HCEC 1CT (cell line): ENCODE measurements around the gene PACSIN2.
"Not testable (repeated sequence)": the region's sequence is repeated elsewhere in the genome, so short reads cannot be mapped to it uniquely, and the experiment has no call there.

Source experiments
- DNase-seq: peaks from one replicate; pipeline ENCODE4 v3.0.0-alpha.2; 2017

Gene PACSIN2

DNA sequence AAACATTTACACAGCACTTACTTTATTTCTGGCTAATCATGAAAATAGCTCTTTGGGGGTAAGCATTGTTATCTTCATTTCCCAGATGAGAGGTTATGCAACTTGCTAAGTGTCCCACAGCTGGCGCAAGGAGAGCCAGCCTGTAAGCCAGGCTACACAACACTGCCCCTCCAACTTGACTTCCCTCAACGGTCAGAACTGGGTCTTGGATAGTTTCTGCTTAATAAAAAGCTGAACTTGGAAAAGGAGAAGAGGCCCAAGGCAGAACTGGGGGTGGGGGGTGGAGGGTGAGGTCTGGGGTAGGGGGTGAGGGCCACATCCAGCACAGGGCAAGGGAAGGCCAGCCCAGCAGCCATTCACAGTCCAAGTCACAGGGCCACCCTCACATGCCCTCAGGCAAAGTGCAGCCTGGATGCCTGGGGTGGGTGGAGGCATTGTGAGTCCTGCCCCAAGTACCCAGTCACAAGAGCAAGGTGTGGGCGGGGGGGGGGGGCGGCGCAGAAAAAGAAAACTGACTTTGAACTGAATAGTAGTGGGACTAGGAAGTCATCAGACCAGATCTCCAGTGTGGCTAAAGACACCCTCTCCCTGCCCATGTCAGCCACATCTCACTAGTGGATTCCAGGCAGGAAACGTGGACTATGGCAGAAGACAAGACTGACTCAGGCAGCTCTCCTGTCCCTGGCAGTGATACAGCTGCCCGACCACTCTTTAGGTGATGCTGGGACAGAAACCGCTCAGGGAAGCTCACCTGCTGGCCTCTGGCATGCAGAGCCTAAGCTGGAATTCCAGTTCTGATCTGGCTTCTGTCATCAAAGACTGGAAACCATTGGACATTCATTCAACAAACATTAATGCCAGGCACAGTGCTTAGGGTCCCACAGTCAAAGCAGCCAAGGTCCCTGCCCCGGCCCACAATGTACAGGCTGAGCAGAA is 52.4 kb downstream of the PACSIN2 start:
- DNase-seq, result no peak

DNA sequence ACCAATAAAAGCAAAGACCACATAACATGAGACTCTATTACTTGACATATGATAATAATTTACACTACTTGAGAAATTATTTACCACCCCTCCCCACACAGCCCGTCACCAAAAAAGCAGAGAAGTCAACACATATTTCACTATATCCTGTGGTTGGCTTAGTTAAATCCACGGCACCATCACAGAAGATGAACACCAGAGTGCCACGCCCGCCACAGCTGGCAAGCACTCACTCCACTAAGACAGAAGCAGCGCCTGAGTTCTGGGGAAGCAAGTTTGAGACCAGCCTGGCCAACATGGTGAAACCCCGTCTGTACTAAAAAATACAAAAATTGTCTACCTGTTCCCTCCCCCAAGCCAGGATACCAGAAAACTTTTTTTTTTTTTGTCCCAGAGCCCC is 53.1 kb downstream of the PACSIN2 start:
- DNase-seq, result no peak

DNA sequence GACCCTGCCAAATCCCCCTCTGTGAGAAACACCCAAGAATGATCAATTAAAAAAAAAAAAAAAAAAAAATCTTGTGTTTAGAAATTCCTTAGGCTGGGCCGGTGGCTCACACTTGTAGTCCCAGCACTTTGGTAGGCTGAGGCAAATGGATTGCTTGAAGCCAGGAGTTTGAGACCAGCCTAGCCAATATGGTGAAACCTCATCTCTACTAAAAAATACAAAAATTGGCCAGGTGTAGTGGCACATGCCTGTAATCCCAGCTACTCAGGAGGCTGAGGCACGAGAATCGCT is 53.6 kb downstream of the PACSIN2 start:
- DNase-seq, result not testable (repeated sequence)

DNA sequence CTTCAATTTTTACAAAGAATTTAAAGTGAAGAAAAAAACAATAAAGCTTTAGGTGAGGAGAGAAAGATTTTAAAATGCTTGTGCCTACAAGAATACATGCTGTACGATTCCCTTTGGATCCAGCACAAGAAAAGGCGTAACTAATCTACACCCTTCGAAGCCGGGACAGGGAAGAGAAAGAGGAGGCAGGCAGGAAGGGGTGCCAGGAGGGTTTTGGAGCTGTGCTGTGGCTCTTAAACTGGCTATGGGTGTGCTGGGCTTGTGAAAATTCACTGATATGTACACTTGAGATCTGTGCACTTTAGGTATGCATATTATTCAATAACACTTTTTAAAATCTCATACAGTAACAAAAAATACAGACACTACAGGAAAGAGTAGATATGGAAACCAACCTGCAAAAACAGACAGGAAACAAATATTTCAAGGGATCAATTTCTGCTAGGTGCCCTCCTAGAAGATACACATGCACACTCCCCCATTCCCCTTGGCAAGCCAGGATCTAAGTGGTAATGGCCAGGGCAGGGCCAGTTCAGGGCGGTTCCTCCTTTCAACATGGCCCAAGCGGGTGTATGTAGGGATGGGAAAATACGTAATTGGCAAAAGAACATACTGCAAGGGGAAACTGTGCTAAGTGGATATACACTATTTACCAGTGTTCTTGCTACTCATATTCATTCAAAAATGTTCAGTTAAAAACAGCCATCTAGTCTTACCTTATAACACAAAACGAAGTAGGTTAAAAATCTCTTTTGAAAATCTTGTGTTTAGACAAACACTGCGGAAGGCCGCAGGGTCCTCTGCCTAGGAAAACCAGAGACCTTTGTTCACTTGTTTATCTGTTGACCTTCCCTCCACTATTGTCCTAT is 54.2 kb downstream of the PACSIN2 start:
- DNase-seq, result no peak

DNA sequence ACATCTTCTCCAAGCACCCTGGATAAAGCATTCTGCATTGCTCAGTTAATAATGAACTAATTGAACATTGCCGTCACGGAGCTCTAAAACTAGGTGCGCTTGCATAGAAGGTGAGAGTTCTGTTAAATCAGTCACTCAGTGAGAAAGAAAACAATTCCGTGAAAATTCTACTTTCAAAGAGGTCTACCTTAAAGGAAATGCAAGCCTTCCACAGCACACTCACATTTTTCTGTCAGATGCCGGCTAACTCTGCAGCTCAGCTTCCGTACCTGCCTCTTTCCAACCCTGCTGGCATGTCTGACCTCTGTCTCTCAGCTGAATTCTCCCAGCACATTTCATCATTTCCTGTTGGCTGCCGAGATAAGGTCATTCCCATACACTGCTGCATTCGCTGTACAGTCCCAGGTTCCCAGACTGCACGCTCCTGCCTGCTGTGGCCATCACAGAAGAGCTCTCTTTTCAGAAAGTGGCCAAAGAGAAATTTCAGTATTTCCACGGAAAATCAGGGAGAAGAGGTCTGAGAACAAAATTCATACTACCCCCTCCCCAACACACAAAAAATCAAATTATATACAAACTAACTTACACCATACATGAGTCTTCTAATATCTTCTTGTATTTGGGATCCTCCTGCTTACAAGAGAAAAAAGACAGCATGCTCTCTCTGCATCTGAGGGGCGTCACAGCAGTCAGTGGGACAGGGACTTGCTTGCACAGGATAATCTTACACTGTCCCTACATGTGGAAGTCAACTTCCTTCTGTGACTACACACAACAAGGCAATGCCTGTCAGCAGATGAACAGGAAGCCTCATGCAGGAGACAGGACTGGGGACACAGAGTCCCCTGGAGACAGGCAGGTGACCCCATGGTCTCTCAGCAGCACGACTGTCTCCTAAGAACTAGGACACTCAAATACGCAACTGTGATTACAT is 55.1 kb downstream of the PACSIN2 start:
- peak; percentile 48 for DNase-seq

DNA sequence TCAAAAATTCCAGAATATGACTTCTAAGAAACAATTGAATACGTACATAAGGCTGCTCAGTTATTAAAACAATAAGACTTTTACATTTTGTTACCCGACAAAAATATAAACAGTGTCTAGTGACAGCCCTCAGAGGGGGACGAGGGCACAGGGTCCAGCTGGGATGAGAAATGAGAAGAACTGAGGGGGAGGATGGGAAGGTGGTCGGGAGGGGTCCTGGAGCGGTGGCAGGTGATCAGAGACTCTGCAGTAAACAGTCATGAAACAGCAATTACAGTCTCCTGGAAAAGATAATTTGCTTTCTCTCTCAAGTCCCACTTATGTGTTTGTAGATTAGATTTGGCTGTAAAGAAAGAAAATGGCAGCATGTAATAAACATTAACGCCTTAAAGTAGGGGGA is 56.0 kb downstream of the PACSIN2 start:
- DNase-seq, result no peak

DNA sequence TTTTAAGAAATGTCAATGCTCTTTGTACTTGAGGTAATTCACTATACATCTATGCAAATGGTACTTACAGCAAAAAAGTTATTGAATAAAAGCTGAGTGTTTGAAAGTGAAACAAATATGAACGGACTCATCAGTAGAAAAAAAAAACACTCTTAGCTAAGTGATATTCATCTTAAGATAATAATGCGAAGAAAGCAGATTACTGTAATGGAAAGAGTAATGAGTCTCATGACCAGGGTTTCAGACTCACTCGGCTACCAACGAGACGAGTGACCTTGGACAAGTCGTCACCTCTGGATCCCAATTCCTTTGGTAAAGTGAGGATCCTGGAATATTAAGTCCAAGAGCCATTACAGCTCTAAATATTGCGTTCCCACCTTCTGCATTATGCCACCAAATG is 57.0 kb downstream of the PACSIN2 start:
- no peak for DNase-seq

DNA sequence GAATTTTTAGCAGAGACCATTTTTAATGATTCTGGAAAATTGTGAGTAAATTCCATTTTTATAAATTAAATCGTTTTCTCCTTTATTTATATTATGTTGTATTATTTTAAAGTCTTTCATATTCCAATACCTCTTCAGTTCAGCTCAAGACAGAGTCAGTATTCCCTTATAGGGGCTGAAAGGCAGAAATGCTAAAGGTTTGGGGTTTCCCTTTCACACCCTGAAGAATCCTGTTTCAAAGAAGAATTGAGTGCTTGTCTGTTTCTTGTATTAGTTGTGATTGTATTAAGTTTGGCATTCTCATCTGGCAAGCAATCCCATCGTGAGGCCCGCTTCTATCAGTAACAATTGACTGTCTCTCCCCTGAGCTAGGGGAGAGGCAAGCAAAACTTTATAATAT is 57.4 kb downstream of the PACSIN2 start:
- no peak for DNase-seq

DNA sequence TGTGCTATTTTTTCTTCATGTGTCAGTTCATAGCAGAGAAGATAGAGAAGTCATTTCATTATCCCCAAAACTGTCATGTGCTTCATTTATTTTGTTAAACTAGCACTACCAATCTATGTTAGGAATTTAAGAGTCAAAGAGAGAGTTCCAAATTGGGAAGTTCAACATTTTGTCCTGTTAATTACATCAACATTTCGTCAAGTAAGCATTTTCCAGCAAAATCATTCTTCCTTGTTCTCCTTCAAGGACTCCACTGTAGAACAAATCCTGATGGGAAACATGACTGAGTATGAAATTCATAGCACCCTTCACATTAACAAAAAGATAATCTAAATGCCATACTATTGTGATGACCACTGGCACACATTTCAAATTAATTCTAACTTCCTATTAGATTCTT is 59.1 kb downstream of the PACSIN2 start:
- no peak for DNase-seq

DNA sequence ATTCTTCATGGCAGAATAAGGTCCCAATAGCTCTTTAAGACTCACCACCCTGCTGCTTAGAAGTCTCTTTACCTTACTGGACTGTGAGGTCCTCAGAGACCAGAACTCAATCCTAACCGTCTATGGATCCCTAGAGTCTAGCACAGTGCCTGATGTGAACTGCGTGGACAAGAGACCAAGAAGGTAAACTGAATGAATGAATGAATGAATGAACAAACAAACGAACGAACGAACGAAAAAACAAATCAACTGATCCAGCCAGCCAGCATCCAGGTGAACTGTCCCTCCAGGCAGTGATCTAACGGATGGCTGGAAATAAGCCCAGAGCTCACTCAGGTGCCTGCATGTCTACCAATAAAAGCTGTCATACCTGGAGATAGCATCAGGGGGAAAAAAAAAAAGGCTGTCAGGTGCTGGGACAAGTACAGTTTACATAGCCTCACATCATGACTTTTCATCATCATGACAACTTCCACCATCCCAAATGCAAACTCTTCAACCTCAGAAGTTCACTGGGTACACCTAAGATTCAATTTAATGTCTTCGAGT is 59.8 kb downstream of the PACSIN2 start:
- DNase-seq, result no peak

DNA sequence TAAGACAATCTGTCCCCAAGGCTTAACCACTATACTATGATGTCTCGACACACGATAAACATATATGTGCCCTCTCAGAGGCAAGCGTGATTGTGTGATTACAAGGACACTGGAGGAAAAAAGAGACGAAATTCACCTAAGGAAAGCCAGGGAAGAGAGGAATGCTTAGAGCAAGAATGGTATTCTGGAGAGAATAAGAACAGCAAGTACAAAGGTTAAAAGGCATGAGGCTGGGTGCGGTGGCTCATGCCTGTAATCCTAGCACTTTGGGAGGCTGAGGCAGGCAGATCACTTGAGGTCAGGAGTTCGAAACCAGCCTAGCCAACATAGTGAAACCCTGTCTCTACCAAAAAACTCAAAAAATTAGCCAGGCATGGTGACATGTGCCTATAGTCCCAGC is 61.2 kb downstream of the PACSIN2 start:
- DNase-seq, result not testable (repeated sequence)

DNA sequence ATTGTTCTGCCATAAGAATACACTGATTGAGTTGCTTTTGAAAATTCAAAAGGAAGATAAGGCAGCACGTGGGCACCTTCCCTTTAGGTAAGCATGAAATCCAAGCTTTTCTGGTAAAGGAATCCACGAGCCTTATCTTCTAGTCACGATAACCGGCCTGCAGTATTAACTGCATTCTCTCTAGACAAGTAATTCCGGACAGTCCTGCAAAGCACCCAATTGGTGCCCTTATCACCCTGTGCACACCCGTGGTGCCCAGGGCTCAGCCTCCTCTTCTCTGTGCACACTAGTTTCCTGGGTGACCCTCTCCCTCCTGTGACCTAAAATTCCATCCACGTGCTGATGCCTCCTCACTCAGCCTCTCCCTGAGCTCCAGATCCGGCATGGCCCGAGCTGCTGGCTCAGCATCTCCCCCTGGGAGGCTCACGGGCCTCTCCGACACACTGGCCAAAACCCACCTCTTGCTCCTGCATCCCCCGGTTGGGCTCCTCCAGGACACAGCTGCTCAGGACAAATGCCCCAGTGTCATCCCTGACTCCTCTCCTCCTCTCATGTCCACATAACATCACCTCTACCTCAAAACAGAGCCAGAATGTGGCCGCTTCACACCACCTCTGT is 63.7 kb downstream of the PACSIN2 start:
- DNase-seq, result no peak

DNA sequence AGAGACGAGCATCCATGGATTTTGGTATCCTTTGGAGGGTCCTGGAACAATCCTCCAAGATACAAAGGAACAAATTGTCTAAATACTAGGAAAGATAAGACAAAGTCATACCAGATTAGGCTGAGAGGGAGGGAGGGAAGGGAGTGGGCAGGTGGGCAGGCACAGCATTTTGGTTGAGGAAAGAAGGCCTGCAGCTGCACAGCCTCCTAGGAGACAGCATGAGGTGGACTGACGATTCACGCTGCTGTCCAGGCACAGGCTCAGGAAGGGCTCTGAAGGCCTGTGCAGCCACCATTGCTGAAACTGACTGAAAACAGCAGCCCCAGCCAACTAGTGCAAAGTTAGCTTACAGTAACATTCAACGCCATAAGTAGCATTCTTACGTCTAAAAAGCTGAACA is 64.7 kb downstream of the PACSIN2 start:
- no peak for DNase-seq

DNA sequence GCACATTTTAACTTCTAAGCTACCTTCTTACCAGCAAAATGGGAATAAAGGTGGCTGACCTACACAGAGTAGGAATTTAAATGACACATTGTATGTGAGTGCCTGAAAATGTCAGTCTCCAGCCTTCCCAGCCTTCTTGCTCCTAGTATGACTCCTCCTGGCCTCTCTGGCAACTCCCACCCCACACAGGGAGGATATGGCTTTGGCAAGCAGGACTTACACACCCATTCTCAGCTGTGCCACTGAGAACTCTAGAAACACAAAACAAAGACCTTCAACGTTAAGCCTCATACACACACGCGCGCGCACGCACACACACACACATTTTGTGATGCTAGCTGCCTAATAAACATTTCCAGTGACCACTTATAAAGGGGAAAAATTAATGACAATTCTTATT is 65.8 kb downstream of the PACSIN2 start:
- DNase-seq, result peak; percentile 25

DNA sequence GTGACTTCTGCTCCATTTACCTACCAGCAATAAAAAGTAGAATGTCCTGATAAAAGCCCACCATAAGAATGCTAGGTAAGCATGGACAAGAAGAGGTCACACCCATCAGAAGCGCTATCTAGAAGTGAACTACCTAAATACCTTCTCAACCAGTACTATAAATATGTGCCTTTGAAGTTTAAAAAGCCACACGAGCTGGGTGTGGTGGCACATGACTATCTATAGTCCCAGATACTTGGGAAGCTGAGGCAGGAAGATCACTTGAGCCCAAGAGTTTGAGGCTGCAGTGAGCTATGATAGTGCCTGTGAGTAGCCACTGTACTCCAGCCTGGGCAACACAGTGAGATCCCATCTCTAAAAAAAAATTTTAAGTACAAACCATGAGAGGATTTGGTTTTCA is 66.7 kb downstream of the PACSIN2 start:
- DNase-seq, result no peak

DNA sequence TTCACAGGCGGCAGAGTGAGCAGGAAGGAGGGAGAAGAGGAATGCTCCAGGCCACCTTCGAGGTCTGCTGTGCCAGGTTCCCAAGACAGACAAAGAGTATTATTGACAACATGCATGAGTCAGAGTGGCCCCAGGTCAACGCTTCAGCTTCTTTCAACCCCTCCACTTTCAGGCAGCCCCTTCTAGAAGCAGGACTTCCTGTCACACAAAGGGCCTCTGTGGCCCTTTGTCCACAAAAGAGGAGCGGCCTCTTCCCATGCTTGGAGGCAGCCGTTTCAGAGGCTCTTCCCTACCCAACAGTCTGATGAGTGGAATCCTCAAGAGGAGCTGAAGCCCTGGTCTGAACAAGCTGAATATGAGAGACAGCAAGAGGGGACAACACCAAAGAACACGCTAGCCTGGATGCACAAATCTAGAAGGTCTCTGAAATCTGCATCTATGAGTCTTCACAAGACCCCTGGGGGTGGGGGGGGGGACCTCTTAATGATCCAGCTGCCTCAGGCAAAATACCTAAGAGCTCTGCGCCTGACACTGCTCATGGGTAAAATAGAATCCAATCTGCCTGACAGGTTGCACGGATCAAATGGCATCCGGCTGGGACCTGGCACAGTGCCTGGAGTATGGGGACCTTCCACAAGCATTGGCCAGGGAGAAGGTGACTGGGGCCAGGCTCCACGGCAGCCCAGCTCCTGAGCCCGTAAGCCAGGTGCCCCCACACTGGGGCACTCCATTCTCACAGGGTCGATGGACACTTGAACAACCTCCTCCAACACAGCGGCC is 67.5 kb downstream of the PACSIN2 start:
- no peak for DNase-seq

DNA sequence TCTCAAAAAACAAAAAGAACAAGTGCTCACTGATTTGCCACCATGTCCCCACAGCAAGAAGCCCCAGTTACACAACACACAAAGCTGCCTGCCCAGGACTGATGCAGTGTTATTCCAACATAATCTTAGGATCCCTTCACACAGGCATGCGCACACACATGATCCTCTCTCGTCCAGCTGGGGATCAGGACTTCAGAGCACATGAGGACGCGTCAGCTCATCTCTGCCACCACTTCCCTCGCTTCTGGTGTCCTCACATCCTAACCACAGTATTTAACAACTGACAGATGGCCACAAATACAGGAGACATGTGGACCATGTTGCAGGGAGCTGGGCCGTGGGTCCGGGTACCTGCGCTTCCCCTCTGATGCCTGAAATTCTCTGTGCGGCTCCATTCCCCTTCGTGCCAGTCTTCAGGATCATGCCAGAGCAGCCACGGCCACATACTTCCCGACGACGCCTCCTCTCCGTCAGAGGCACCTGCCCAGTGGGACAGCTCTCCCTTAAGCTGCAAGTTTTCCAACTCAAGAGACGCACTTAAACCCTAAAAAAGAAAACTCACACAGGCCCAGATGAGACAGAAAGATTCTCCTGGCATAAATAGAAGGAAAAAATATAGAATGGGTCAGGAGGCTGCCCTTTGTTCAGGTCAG is 68.3 kb downstream of the PACSIN2 start:
- DNase-seq, result no peak

DNA sequence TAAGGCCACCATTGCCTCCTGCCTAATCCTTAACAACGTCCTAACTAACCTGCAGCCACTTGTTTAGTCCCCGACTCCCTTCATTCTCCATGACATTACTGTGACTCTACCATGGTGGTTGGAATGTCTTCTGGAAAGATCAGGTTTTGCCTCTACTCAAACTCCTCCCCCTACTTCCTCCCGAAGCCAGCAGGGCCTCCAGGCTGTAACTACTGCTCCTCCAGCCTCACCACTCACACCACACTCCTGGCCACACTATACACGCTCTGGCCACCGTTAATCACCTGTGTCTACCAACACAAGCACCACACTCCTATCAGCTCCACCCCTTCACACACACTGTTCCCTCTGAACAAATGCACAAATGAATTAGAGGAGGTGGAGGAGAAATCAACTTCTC is 69.2 kb downstream of the PACSIN2 start:
- DNase-seq, result no peak

DNA sequence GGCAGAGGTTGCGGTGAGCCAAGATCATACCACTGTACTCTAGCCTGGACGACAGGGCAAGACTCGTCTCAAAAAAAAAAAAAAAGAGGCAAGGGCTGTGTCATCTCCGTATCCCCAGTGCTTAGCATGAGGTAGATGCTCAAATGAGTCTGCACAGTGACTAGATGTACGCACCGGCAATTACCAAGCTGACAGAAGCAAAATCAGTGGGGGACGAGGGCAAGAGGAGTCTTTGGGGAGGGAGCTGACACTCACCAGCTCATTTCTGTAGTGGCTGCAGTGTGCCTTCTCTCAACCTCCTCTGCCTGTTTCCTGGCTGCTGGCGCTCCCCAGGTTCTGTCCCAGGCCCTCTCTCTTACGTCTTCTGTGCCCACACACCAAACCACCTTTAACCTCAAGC is 69.9 kb downstream of the PACSIN2 start:
- no peak for DNase-seq

DNA sequence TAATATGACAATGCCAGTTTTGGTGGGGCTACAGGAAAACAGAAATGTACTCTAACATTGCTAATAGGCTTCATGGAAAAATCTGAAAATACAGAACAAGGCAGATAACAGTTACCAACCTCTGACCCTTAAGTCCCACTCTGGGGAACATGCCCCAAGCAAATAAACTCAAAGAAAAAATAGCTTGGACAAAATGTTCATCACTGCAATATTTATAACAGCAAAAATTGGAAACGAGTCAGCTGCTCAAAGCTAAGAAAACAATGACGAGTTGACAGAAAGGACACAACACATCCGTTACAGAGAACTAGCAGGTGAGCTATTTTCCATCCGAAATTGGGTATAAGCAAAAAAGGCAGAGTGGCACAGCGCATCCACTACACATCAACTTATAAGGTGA is 70.5 kb downstream of the PACSIN2 start:
- DNase-seq, result no peak

DNA sequence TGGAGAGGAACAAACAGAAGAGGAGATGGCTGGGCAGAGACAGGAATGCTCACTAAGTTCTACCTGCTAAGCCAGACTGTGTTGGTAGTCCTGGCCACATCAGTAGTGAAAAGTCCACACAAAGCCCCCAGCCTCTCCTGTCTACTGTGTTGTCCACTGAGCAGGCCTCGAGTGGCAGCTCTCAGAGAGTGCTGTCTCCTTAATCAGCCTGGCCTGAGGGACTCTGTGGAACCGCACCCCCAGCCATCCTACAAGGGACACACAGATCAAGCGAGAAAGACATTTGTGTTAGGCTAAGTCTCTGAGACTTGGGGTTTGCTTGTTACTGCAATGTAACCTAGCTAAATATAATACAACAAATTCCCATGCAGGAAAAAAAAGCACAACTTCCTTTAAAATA is 71.0 kb downstream of the PACSIN2 start:
- DNase-seq, result no peak
